WTC11 (cell line): ENCODE measurements around the gene CSE1L. TPM values are rescaled to one million over a fixed set of nuclear protein-coding genes. Genes with fewer than 3 reads are reported as not detected.
A peak's percentile ranks its signal among the peaks of the same experiment; 100 is the strongest.

Experiments used
- ATAC-seq: fragments of 200-7000 bp; cut with Tn5 transposase; 2 replicates; pipeline ENCODE4 v1.10.0; 2021; ENCODE audit warnings: mild to moderate bottlenecking, moderate library complexity
- CTCF ChIA-PET: fragments of 300-600 bp; sonication (Branson Sonifier 250); formaldehyde crosslinking; loops from one replicate; lab custom pipeline; 2021; ENCODE audit warnings: antibody characterized with exemption; lab: Charles Lee
- POLR2A ChIA-PET: fragments of 350-600 bp; sonication (Branson Sonifier 250); formaldehyde crosslinking; loops from one replicate; lab custom pipeline; 2021; ENCODE audit warnings: antibody characterized with exemption; lab: Charles Lee
- DNase-seq: peaks from one replicate; pipeline ENCODE4 v3.0.0; 2021; ENCODE audit warnings: low spot score
- H3K27ac Mint-ChIP-seq: 2 replicates; pipeline ENCODE4 v1.8.0; 2021; ENCODE audit warnings: mixed read lengths
- H3K27me3 Mint-ChIP-seq: 2 replicates; pipeline ENCODE4 v1.8.0; 2021; ENCODE audit warnings: low read depth, mild to moderate bottlenecking, moderate library complexity, mixed read lengths
- H3K36me3 Mint-ChIP-seq: 2 replicates; pipeline ENCODE4 v1.8.0; 2021; ENCODE audit warnings: mixed read lengths
- H3K4me1 Mint-ChIP-seq: 2 replicates; pipeline ENCODE4 v1.8.0; 2022; ENCODE audit warnings: mixed read lengths
- H3K4me3 Mint-ChIP-seq: 2 replicates; pipeline ENCODE4 v1.8.0; 2021; ENCODE audit warnings: mild to moderate bottlenecking, moderate library complexity, mixed read lengths
- H3K9me3 Mint-ChIP-seq: 2 replicates; pipeline ENCODE4 v1.8.0; 2021; ENCODE audit warnings: mixed read lengths
- ARID4B ChIP-seq: sonication (generic); formaldehyde crosslinking; IDR thresholded peaks from 2 replicates; pipeline ENCODE4 v1.8.0; 2023; ENCODE audit warnings: missing genetic modification reagents, mild to moderate bottlenecking, borderline replicate concordance
- ATF3 ChIP-seq: sonication (generic); formaldehyde crosslinking; conservative IDR thresholded peaks from 2 replicates; pipeline ENCODE4 v1.8.1; 2022; ENCODE audit warnings: mild to moderate bottlenecking, missing genetic modification reagents
- CBFB ChIP-seq: sonication (generic); formaldehyde crosslinking; IDR thresholded peaks from 2 replicates; pipeline ENCODE4 v1.8.1; 2022; ENCODE audit warnings: mild to moderate bottlenecking, low read depth, missing genetic modification reagents
- CREB1 ChIP-seq: sonication (generic); formaldehyde crosslinking; IDR thresholded peaks from 2 replicates; pipeline ENCODE4 v1.8.0; 2023; ENCODE audit warnings: mild to moderate bottlenecking, missing genetic modification reagents
- E2F4 ChIP-seq: sonication (generic); formaldehyde crosslinking; IDR thresholded peaks from 2 replicates; pipeline ENCODE4 v1.8.1; 2022; ENCODE audit warnings: low read depth, mild to moderate bottlenecking, moderate library complexity, missing genetic modification reagents, borderline replicate concordance
- FOXJ3 ChIP-seq: sonication (generic); formaldehyde crosslinking; IDR thresholded peaks from 2 replicates; pipeline ENCODE4 v1.9.0; 2021; ENCODE audit warnings: missing genetic modification reagents, mild to moderate bottlenecking, borderline replicate concordance
- HMGA2 ChIP-seq: fragments of 250-450 bp; sonication (Bioruptor Pico); IDR thresholded peaks from 2 replicates; pipeline ENCODE4 v1.4.0; 2021; ENCODE audit warnings: mild to moderate bottlenecking, moderate library complexity
- JAZF1 ChIP-seq: fragments of 250-450 bp; sonication (Bioruptor Pico); IDR thresholded peaks from 2 replicates; pipeline ENCODE4 v1.9.0; 2021; ENCODE audit warnings: moderate library complexity, mild to moderate bottlenecking, inconsistent platforms
- JUN ChIP-seq: sonication (generic); formaldehyde crosslinking; IDR thresholded peaks from 2 replicates; pipeline ENCODE4 v1.8.0; 2023; ENCODE audit warnings: mild to moderate bottlenecking, missing genetic modification reagents
- MAX ChIP-seq: sonication (generic); formaldehyde crosslinking; IDR thresholded peaks from 2 replicates; pipeline ENCODE4 v1.8.0; 2022; ENCODE audit warnings: mild to moderate bottlenecking, missing genetic modification reagents
- MXD4 ChIP-seq: fragments of 250-450 bp; sonication (Bioruptor Pico); IDR thresholded peaks from 2 replicates; pipeline ENCODE4 v1.8.0; 2021; ENCODE audit warnings: mild to moderate bottlenecking, moderate library complexity, borderline replicate concordance
- NFYB ChIP-seq: sonication (generic); formaldehyde crosslinking; conservative IDR thresholded peaks from 2 replicates; pipeline ENCODE4 v1.8.0; 2022; ENCODE audit warnings: low read depth, missing genetic modification reagents
- NR1H2 ChIP-seq: sonication (generic); formaldehyde crosslinking; IDR thresholded peaks from 2 replicates; pipeline ENCODE4 v1.9.0; 2021; ENCODE audit warnings: mild to moderate bottlenecking, moderate library complexity, missing genetic modification reagents
- NR3C1 ChIP-seq: sonication (generic); formaldehyde crosslinking; conservative IDR thresholded peaks from 2 replicates; pipeline ENCODE4 v1.8.1; 2023; ENCODE audit warnings: low read depth, mild to moderate bottlenecking, missing genetic modification reagents
- PRDM15 ChIP-seq: sonication (generic); formaldehyde crosslinking; IDR thresholded peaks from 2 replicates; pipeline ENCODE4 v1.8.0; 2022; ENCODE audit warnings: missing genetic modification reagents
- RORB ChIP-seq: fragments of 250-450 bp; sonication (Bioruptor Pico); IDR thresholded peaks from 2 replicates; pipeline ENCODE4 v1.9.0; 2021; ENCODE audit warnings: mild to moderate bottlenecking
- TEAD1 ChIP-seq: sonication (generic); formaldehyde crosslinking; IDR thresholded peaks from 2 replicates; pipeline ENCODE4 v1.8.0; 2022; ENCODE audit warnings: mild to moderate bottlenecking, missing genetic modification reagents
- ZBTB43 ChIP-seq: sonication (generic); formaldehyde crosslinking; IDR thresholded peaks from 2 replicates; pipeline ENCODE4 v1.8.1; 2023; ENCODE audit warnings: mild to moderate bottlenecking, missing genetic modification reagents
- ZNF138 ChIP-seq: sonication (generic); formaldehyde crosslinking; conservative IDR thresholded peaks from 2 replicates; pipeline ENCODE4 v1.8.1; 2022; ENCODE audit warnings: mild to moderate bottlenecking, moderate library complexity, missing genetic modification reagents
- ZNF219 ChIP-seq: sonication (generic); formaldehyde crosslinking; IDR thresholded peaks from 2 replicates; pipeline ENCODE4 v1.8.0; 2023; ENCODE audit warnings: missing genetic modification reagents, mild to moderate bottlenecking, borderline replicate concordance
- ZNF317 ChIP-seq: sonication (generic); formaldehyde crosslinking; IDR thresholded peaks from 2 replicates; pipeline ENCODE4 v1.8.1; 2023; ENCODE audit warnings: low read depth, mild to moderate bottlenecking, moderate library complexity, missing genetic modification reagents, borderline replicate concordance
- ZNF416 ChIP-seq: fragments of 250-450 bp; sonication (Bioruptor Pico); IDR thresholded peaks from 2 replicates; pipeline ENCODE4 v1.9.0; 2021; ENCODE audit warnings: mild to moderate bottlenecking, inconsistent platforms
- ZNF423 ChIP-seq: fragments of 250-450 bp; sonication (Bioruptor Pico); IDR thresholded peaks from 2 replicates; pipeline ENCODE4 v2.1.2; 2022; ENCODE audit warnings: mild to moderate bottlenecking, moderate library complexity
- ZNF425 ChIP-seq: fragments of 250-450 bp; sonication (Bioruptor Pico); conservative IDR thresholded peaks from 2 replicates; pipeline ENCODE4 v1.9.0; 2021; ENCODE audit warnings: mild to moderate bottlenecking
- total RNA-seq: library from RNA; stranded (reverse); gene quantifications from 3 replicates; pipeline ENCODE4 v1.2.3, GENCODE V29; 2021

The CSE1L gene
- total RNA-seq, 1 experiment from 2014 or later = 192 TPM

- ChIA-PET POLR2A (no interaction called here), CTCF (no interaction called here)
- Mint-ChIP-seq H3K27ac (0 out of 2 replicates have a peak overlapping the region, but pooled peaks have one; percentile 22), H3K36me3 (peaks cover 70% of the 10 kb centered on the region), H3K4me3 (no peak overlapping the region), H3K4me1 (peaks cover 8% of the 10 kb centered on the region), H3K9me3 (no peaks in the 10 kb centered on the region), H3K27me3 (no peaks in the 10 kb centered on the region)
- DNase-seq = no peak
- no peak for TF ChIP-seq TEAD1 (CRISPR knock-in tag)
- TF ChIP-seq ZNF138 = no peak
- no peak for TF ChIP-seq ATF3 (CRISPR knock-in tag)
- no peak for TF ChIP-seq CREB1 (CRISPR knock-in tag)
- TF ChIP-seq ZNF416 (CRISPR knock-in tag) = no peak
- no peak for TF ChIP-seq MXD4
- no peak for TF ChIP-seq ZNF219
- TF ChIP-seq CBFB (CRISPR knock-in tag) = no peak
- TF ChIP-seq ZBTB43 (CRISPR knock-in tag) = no peak
- TF ChIP-seq HMGA2 = no peak
- no peak for TF ChIP-seq JAZF1 (CRISPR knock-in tag)
- no peak for TF ChIP-seq RORB (CRISPR knock-in tag)
- TF ChIP-seq JUN (CRISPR knock-in tag) = no peak
- no peak for TF ChIP-seq ZNF425 (CRISPR knock-in tag)
- TF ChIP-seq MAX (CRISPR knock-in tag) = no peak
- TF ChIP-seq ARID4B (CRISPR knock-in tag) = no peak
- TF ChIP-seq E2F4 = no peak
- TF ChIP-seq NR3C1 (CRISPR knock-in tag) = no peak
- no peak for ATAC-seq
Measured at GRCh38 chr20:49100972-49101371, 54.9 kb downstream of the CSE1L start.

GRCh38 chr20:49103019-49103418 lies 56.9 kb downstream of the CSE1L start:
- ChIA-PET POLR2A (interaction anchor here (0.6 kb wide), 1 partner anchor 251 kb away, joined by 3 read pairs; no protein-coding TSS in a partner anchor), CTCF (no interaction called here)
- peaks cover 8% of the 10 kb centered on the region for H3K4me1 Mint-ChIP-seq
- H3K9me3 Mint-ChIP-seq = no peaks in the 10 kb centered on the region
- H3K4me3 Mint-ChIP-seq = no peak overlapping the region
- ATAC-seq (no peak), DNase-seq (no peak)
- H3K27me3 Mint-ChIP-seq = no peaks in the 10 kb centered on the region
- no peak overlapping the region for H3K27ac Mint-ChIP-seq
- H3K36me3 Mint-ChIP-seq = peaks cover 53% of the 10 kb centered on the region
- TF ChIP-seq FOXJ3 (CRISPR knock-in tag) (no peak), NFYB (no peak), PRDM15 (no peak), ZNF423 (CRISPR knock-in tag) (no peak), NR1H2 (CRISPR knock-in tag) (no peak), ZNF317 (CRISPR knock-in tag) (no peak)
